Measurements from ENCODE around the gene GLMP.

GLMP gene

DNA sequence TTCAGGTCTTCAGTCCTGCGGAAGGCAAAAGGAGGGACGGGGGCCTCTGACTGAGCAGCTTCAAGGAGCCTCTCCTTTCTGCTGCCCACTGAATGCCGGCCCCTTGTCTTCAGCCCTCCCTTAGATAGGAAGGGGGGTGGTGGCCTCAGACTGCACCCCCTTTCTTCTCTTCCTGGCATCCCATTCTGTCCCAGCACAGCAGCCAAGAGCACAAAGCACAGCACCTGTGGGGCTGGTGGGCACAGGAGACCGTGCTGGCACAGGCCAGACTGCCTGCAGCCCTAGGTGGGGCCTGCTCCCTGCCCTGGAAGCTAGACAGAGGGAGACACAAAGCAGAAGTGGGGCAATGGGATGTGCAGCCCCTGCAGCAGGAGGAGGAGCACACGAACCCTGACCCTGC is 45.9 kb downstream of the GLMP start:
- DNase-seq (ENCODE audit: low read depth in 2 of 3, low spot score in 2 of 3): no peak

DNA sequence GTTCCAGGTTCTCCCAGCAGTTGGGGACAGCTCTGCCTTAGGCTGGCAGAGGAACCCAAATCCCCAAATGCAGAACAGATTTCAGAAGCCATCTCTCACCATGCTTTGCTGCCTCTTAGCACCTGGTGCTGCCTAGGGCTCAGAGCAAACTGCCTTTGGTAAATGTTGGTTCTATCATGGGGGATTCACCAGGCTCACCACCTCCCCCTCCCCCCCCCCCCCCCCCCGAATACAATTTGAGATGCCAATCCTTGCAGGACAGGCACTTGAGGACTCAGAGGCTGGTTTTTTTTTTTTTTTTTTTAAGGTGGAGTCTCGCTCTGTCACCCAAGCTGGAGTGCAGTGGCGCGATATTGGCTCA is 47.2 kb downstream of the GLMP start:
- DNase-seq (ENCODE audit: low read depth in 2 of 3, low spot score in 2 of 3): no peak

DNA sequence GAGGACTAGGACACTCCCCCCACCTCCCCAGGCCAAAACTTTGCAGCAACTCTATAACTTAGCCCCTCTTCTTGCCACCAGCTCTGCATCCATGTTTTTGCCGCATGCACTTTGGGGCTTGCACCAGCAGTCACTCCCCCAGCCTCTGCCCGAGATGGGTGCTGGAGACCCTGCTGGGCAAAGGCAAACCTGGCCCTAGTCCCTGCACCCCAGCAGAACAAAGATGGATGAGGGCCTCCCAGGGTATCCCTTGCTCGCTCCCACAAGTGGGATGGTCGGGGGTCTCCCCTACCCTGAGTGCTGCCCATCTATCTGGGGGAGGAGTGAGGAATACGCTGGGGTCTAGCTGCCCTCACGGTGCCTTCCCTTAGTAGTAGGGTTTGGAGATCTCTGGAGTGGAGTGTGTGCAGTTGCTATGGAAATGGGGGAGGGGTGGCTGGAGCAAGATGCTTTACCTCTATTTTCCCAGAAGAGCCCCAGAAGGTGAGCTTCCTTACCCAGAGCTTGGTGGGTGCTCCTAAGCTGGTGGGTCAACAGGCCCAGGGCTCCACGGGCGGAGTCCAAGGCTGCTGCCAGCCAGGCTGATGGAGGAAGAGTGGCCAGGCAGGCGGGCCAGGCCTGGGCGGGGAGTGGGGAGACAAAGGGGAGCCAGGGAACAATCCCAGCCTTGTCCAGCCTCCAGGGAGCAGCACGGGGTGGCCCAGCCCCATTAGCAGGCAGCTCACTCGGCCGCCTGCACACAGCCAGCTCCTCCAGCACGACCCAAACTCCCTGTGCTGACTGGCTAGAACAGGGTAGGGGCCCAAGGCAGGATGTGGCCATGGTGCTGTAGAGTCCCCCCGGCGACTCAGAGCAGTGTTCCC is 47.8 kb downstream of the GLMP start, which contains the start of gene PAQR6:
TSS of gene PAQR6 (minus strand) at position 597 of the 863 bp plus-strand sequence. CDS start 1,325 bp downstream, outside the sequence.
- no peak for DNase-seq (ENCODE audit: low read depth in 2 of 3, low spot score in 2 of 3)

DNA sequence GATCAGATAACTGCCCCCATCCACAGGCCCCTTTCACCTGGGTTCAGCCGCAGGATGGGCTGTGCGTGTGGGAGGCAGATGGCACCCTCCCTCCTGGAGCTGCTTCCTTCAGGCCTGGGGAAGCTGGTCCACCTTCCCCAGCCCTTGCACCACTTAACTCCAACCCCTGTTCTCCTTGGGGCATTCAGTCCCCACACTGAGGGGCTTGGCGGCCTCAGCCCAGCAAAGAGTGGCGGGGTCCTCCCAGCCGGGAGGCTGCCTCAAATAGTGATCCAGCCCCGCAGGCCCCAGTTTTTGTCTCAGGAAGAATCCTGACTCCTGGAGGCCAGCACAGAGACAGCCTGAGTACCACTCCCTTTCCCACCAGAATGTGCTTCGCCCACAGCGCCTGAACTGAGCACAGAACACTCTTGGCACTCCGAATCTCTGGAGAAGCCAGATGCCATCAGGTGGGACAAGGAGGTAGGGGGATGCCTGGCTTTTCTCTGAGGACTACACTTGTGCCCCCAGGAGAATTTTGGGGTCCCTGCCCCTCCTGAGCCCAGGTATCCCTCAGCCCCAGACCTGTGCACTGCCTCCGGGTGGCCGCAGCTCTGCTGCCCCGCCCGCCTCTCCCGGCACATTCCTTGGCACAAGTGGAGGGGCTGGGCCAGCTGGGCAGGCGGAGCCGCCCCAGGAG is 48.6 kb downstream of the GLMP start:
- DNase-seq (ENCODE audit: low read depth in 2 of 3, low spot score in 2 of 3): no peak

DNA sequence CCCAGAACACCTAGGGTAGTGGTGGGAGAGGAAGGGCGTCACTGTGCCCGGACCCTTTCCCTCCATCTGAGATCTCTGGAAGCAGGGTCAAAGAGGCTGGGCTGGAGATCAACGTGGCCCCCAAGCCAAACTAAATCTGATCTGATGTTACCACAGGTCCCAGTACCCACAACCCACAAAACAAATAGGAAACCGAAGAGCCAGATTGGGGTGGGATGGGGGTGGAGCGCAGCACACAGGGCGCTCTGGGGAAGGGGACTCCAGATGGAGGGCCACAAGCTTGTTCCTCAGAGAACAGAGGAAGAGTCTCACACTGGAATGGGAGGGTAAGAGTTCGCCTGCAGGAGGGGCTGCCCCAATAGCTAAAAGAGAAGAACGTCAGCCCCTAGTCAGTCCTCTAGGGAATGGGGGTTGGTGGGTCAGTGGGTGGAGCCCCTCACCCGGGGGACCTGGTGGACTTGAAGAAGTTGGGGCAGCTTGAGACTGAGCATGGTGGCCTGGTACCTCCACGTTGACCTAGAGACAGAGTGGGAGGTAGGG is 49.2 kb downstream of the GLMP start:
- no peak for DNase-seq (ENCODE audit: low read depth in 2 of 3, low spot score in 2 of 3)

DNA sequence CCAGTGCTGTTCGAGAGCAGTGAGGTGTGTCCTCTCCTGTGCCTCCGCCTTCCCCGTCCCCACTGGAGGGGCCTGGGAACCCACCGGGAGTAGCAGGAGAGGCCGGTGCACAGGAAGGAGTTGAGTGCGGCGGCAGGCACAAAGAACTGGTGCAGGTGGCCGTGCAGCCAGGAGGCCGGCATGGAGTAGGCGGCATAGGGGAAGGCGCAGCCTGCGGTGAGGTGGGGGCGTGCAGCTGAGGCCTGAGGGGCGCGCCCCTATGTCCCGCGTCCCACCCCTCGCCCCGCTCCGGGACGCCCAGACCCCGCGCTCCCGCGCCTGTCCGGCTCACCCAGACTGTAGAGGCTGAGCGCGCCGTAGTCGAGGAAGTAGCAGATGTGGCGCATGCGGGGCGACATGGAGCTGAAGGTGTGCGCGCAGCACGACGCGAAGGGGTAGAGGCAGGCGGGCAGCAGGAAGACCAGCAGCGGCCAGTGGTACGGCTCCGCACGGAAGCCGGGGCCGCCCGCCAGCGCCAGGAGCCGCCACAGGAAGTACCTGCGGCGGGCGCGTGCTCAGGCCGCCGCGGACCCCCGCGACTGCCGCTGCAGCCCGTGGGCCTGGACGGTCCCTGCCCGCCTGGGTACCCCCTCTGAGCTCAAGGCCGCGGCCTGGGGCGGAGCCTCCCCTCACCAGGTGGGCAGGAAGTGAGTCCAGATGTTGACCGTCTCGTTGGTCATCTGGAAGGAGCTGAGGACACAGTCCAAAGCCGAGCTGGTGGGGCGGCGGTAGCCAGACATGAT is 49.8 kb downstream of the GLMP start:
- no peak for DNase-seq (ENCODE audit: low read depth in 2 of 3, low spot score in 2 of 3)

DNA sequence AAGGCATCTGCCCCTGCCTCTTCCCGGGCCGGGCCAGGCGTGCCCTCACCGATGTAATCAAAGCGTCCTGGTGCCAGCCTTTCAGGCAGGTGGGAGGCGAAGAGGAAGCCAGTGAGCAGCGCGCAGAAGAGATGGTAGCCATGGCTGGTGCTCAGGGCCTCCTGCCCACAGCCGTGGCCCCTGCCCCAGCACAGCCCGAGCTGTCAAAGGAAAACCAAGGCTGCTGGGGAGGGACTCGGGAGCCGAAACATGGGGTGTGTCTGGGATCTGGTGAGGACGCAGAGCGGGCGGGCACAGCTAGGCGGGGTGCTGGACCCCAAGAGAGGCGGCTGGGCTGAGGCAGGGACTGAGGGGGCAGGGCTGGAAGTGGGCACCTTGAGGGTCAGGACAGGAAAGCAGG is 50.8 kb downstream of the GLMP start:
- DNase-seq (ENCODE audit: low read depth in 2 of 3, low spot score in 2 of 3): no peak

DNA sequence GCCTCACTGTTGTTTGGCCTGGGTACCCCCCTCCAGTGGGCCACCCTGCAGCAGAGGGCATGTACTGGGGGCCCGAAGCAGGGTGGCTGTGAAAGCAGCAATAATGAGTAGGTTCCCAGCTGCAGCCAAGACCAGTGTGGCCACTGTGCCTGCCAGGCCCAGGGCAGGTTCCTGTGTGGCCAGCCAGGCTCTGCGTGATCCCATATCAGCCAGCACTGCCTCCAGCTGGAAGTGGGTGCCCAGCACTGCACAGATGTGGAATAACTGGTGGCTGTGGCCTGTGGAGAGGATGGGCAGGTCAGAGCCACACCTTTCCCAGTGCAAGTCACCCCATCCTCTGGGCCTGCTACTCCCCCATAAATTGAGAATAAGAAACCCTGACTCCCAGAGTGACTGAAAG is 51.4 kb downstream of the GLMP start:
- no peak for DNase-seq (ENCODE audit: low read depth in 2 of 3, low spot score in 2 of 3)

DNA sequence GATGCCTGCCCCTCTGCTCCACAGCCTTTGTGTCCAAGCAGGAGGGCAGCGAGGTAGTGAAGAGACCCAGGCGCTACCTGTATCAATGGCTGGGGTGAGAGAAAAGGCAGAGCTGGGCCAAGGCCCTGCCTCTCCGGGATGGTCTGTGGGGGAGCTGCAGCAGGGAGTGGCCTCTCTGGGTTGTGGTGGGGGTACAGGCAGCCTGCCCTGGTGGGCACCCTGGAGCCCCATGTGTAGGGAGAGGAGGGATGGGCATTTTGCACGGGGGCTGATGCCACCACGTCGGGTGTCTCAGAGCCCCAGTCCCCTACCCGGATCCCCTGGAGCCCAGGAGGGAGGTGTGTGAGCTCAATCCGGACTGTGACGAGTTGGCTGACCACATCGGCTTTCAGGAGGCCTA is 52.7 kb downstream of the GLMP start:
- no peak for DNase-seq (ENCODE audit: low read depth in 2 of 3, low spot score in 2 of 3)
